Endothelial cell of umbilical vein (primary cell): ENCODE measurements around the gene ZNF346. TPM values are rescaled to one million over a fixed set of nuclear protein-coding genes. Genes with fewer than 3 reads are reported as not detected.

Source experiments
- BruUV-seq: library from RNA; stranded (reverse); fragments of 400-500 nt; replicated peaks from 2 replicates; lab custom pipeline; 2021; lab: Mats Ljungman, UMichigan
- CTCF ChIA-PET: fragments of 300-600, 350-600 bp; sonication (Branson Sonifier 250); formaldehyde crosslinking; loops from one replicate; lab custom pipeline; 2021; ENCODE audit warnings: antibody characterized with exemption, inconsistent platforms; lab: Charles Lee
- POLR2A ChIA-PET: fragments of 300-600, 350-600 bp; sonication (Branson Sonifier 250); formaldehyde crosslinking; loops from one replicate; lab custom pipeline; 2021; ENCODE audit warnings: antibody characterized with exemption, inconsistent platforms; lab: Charles Lee
- DNase-seq: peaks from one replicate; pipeline ENCODE4 v3.0.0-alpha.2; 2011; ENCODE audit warnings: low read depth, low spot score
- FAIRE-seq: peaks from 2 replicates; lab custom pipeline; 2011; peaks lifted over from hg19 to GRCh38; lab: Jason Lieb, UNC
- H2AFZ ChIP-seq: 2 replicates; pipeline ENCODE4 v1.6.0; 2012; ENCODE audit warnings: low read depth, low read length, control low read depth, inconsistent platforms
- H3K27ac ChIP-seq: 2 replicates; pipeline ENCODE4 v1.5.1; 2011; ENCODE audit warnings: low read depth, mild to moderate bottlenecking, control low read depth, low read length, moderate library complexity; ENCODE audit not compliant: insufficient read depth
- H3K27me3 ChIP-seq, 2 experiments: 2 replicates each; pipeline versions ENCODE4 v1.6.0 to v1.6.1; 2011; ENCODE audit warnings: low read length in 2 of 2, mixed read lengths in 1 of 2; ENCODE audit not compliant: control insufficient read depth in 2 of 2, insufficient read depth in 2 of 2
- H3K36me3 ChIP-seq, 2 experiments: 2 replicates in 1 of 2; 3 replicates in 1 of 2; pipeline ENCODE4 v1.5.1; 2011; ENCODE audit warnings: low read length in 2 of 2, mild to moderate bottlenecking in 1 of 2, moderate library complexity in 1 of 2; ENCODE audit not compliant: control insufficient read depth in 2 of 2, insufficient read depth in 2 of 2; ENCODE audit errors: extremely low read depth in 1 of 2
- H3K4me1 ChIP-seq: 3 replicates; pipeline ENCODE4 v1.5.1; 2011; ENCODE audit warnings: mild to moderate bottlenecking, low read length; ENCODE audit not compliant: control insufficient read depth, insufficient read depth; ENCODE audit errors: extremely low read depth
- H3K4me2 ChIP-seq: 2 replicates; pipeline ENCODE4 v1.6.1; 2011; ENCODE audit warnings: low read length, control low read depth, mixed read lengths; ENCODE audit not compliant: insufficient read depth
- H3K4me3 ChIP-seq, 3 experiments: fragments of 200-600 bp in 1 of 3; sonication (generic), shearing (Covaris generic) in 1 of 3; replicated peaks in 1 of 3; 2 replicates each; pipeline ENCODE4 v1.5.1; 2011 to 2016; ENCODE audit warnings: control low read depth in 3 of 3, low read length in 3 of 3, mild to moderate bottlenecking in 2 of 3, inconsistent platforms in 1 of 3, low read depth in 1 of 3, moderate library complexity in 1 of 3; ENCODE audit not compliant: insufficient read depth in 1 of 3
- H3K79me2 ChIP-seq: 2 replicates; pipeline ENCODE4 v1.6.0; 2012; ENCODE audit warnings: low read length, inconsistent platforms; ENCODE audit not compliant: control insufficient read depth, insufficient read depth
- H3K9ac ChIP-seq: replicated peaks from 2 replicates; pipeline ENCODE3; 2011; ENCODE audit warnings: low read length, control low read depth; ENCODE audit not compliant: insufficient read depth; ENCODE audit errors: extremely low read depth
- H3K9me1 ChIP-seq: replicated peaks from 3 replicates; pipeline ENCODE4 v1.6.0; 2011; ENCODE audit warnings: mild to moderate bottlenecking, low read length; ENCODE audit not compliant: control insufficient read depth, insufficient read depth; ENCODE audit errors: extremely low read depth
- H3K9me3 ChIP-seq: replicated peaks from 2 replicates; pipeline ENCODE4 v1.5.1; 2012; ENCODE audit warnings: low read length, inconsistent platforms; ENCODE audit not compliant: control insufficient read depth, insufficient read depth
- H4K20me1 ChIP-seq: replicated peaks from 2 replicates; pipeline ENCODE3; 2011; ENCODE audit warnings: mild to moderate bottlenecking, low read length; ENCODE audit not compliant: control insufficient read depth, insufficient read depth; ENCODE audit errors: extremely low read depth
- CTCF ChIP-seq, 2 donors: IDR thresholded peaks; 1 replicate in 1 of 2; 2 replicates in 1 of 2; pipeline ENCODE4 v1.5.1; 2011; ENCODE audit warnings: low read length in 2 of 2, mild to moderate bottlenecking in 2 of 2, moderate library complexity in 2 of 2, control low read depth in 1 of 2, inconsistent platforms in 1 of 2, low read depth in 1 of 2; ENCODE audit not compliant: insufficient read depth in 1 of 2; ENCODE audit errors: extremely low read depth in 1 of 2
- EZH2 ChIP-seq: IDR thresholded peaks from 2 replicates; pipeline ENCODE4 v1.6.1; 2012; ENCODE audit warnings: borderline replicate concordance, low read depth, mild to moderate bottlenecking, moderate library complexity, low read length, inconsistent platforms; ENCODE audit not compliant: severe bottlenecking
- FOS ChIP-seq: IDR thresholded peaks from 2 replicates; pipeline ENCODE4 v1.6.1; 2011; ENCODE audit warnings: mild to moderate bottlenecking, low read length, moderate library complexity, borderline replicate concordance; ENCODE audit not compliant: insufficient read depth
- GATA2 ChIP-seq: IDR thresholded peaks from 2 replicates; pipeline ENCODE4 v1.7.0; 2011; ENCODE audit warnings: low read depth, mild to moderate bottlenecking, moderate library complexity, mixed read lengths, low read length; ENCODE audit not compliant: insufficient read length, insufficient read depth
- JUN ChIP-seq: IDR thresholded peaks from 2 replicates; pipeline ENCODE4 v1.6.1; 2011; ENCODE audit warnings: borderline replicate concordance, low read depth; ENCODE audit not compliant: insufficient read length, insufficient read depth
- MAX ChIP-seq: IDR thresholded peaks from 2 replicates; pipeline ENCODE4 v1.6.1; 2011; ENCODE audit not compliant: insufficient read depth, insufficient read length
- MYC ChIP-seq: IDR thresholded peaks from one replicate; pipeline ENCODE4 v1.6.1; 2011; ENCODE audit warnings: mild to moderate bottlenecking, low read depth, low read length
- POLR2A ChIP-seq: IDR thresholded peaks from 2 replicates; pipeline ENCODE4 v1.6.1; 2012; ENCODE audit warnings: low read depth, mild to moderate bottlenecking, control low read depth, low read length
- POLR2AphosphoS5 ChIP-seq: IDR thresholded peaks from 2 replicates; pipeline ENCODE4 v1.6.1; 2012; ENCODE audit warnings: low read depth, mild to moderate bottlenecking, control low read depth, low read length, moderate library complexity; ENCODE audit not compliant: insufficient read depth
- dilution Hi-C: fragments of 300-500 bp; cut with MboI; formaldehyde crosslinking; loops from one replicate; pipeline ENCODE4 v1.15.0; 2019; ENCODE audit warnings: low sequenced_read_pairs; ENCODE audit not compliant: extremely low pct_ligation_motif_present
- intact Hi-C: fragments of 100-400 bp; cut with micrococcal nuclease; formaldehyde crosslinking; loops from one replicate; pipeline ENCODE4 v1.10.0; 2022
- polyA plus RNA-seq, 4 experiments: library from polyadenylated mRNA; depleted of rRNA in 3 of 4; stranded (reverse) in 3 of 4; unstranded in 1 of 4; fragments of >200 nt; gene quantifications; 2 replicates each; pipeline versions ENCODE4 v1.2.1 to v1.2.3, GENCODE V29; 2011 to 2012; ENCODE audit warnings: missing spikeins in 1 of 4
- total RNA-seq: library from RNA; stranded (reverse); gene quantifications from 2 replicates; pipeline ENCODE4 v1.2.3, GENCODE V29; 2021

The ZNF346 gene
- total and polyA plus RNA-seq, 2 donors (not counting 3 experiments of a cell fraction or from before 2014, with no cell fraction given), result 25.3 to 35.2 TPM

GRCh38 chr5:177003649-177004048 lies 18.8 kb upstream of the ZNF346 start:
- Histone ChIP-seq H3K9me3 (no peaks in the 10 kb centered on the region), H3K27ac (no peak overlapping the region), H3K4me2 (no peak overlapping the region), H3K4me3 (no peak overlapping the region), H2AFZ (no peak overlapping the region), H3K9ac (no peak overlapping the region), H3K27me3 (no peaks in the 10 kb centered on the region), H3K36me3 (no peaks in the 10 kb centered on the region), H3K79me2 (peaks cover 76% of the 10 kb centered on the region), H3K9me1 (no peaks in the 10 kb centered on the region), H3K4me1 (peaks cover 16% of the 10 kb centered on the region), H4K20me1 (no peaks in the 10 kb centered on the region)
- ChIA-PET POLR2A (interaction anchor here (1.2 kb wide), 1 partner anchor 9 kb away, joined by 5 read pairs; no protein-coding TSS in a partner anchor), CTCF (interaction anchor here (0.6 to 1.6 kb wide), 3 partner anchors 18 to 110 kb away, joined by 3 to 4 read pairs (median 3); no protein-coding TSS in a partner anchor)
- TF ChIP-seq CTCF (IDR thresholded peaks at IDR 0.05; ENCODE audit: extremely low read depth in 1 of 2, insufficient read depth in 1 of 2, low read depth in 1 of 2, low read length in 2 of 2) (no peak), GATA2 (no peak), POLR2A (no peak), POLR2AphosphoS5 (no peak), EZH2 (no peak), MYC (no peak), FOS (no peak), JUN (no peak), MAX (no peak)
- intact Hi-C loops (no loop called here), dilution Hi-C loops (no loop called here)
- DNase-seq (peak; percentile 49), FAIRE-seq (no peak)
- no TSS peak for BruUV-seq
